HL-60 (cell line): ENCODE data around the gene THSD7A.

ENCODE experiments used
- CTCF ChIP-seq: IDR thresholded peaks from one replicate; pipeline ENCODE4 v1.5.1; 2011; ENCODE audit warnings: low read length, control low read depth, inconsistent platforms; ENCODE audit not compliant: insufficient read depth
- POLR2AphosphoS5 ChIP-seq: IDR thresholded peaks from 2 replicates; pipeline ENCODE4 v1.6.1; 2012; ENCODE audit warnings: low read depth
- REST ChIP-seq: IDR thresholded peaks from 2 replicates; pipeline ENCODE4 v1.6.1; 2012; ENCODE audit warnings: low read depth; ENCODE audit not compliant: insufficient replicate concordance

- TF ChIP-seq CTCF: no peak
- TF ChIP-seq REST: no peak
- no peak for TF ChIP-seq POLR2AphosphoS5
Measured at GRCh38 chr7:11703829-11704228, 128.2 kb downstream of the THSD7A start.
